ENCODE measurements around the gene AMHR2. TPM values are rescaled to one million over a fixed set of nuclear protein-coding genes. Genes with fewer than 3 reads are reported as not detected.

AMHR2 gene
- total RNA-seq, 1 experiment from 2014 or later: not detected

- BruUV-seq (replicated peaks): no TSS peak
- H3K4me3 Mint-ChIP-seq (ENCODE audit: low read depth, unreplicated experiment): no peak overlapping the region
- H3K4me1 Mint-ChIP-seq (ENCODE audit: low read depth, unreplicated experiment): peaks cover 8% of the 10 kb centered on the region
- no peak overlapping the region for H3K27ac Mint-ChIP-seq (ENCODE audit: unreplicated experiment)
- TF ChIP-seq CTCF (IDR thresholded peaks at IDR 0.05; ENCODE audit: unreplicated experiment): no peak
- H3K9me3 Mint-ChIP-seq (ENCODE audit: low read depth, unreplicated experiment): no peaks in the 10 kb centered on the region
- intact Hi-C loops (cut with micrococcal nuclease; ENCODE audit: unreplicated experiment): no loop called here
- H3K27me3 Mint-ChIP-seq (ENCODE audit: unreplicated experiment): no peaks in the 10 kb centered on the region
- peaks cover 92% of the 10 kb centered on the region for H3K36me3 Mint-ChIP-seq (ENCODE audit: insufficient read depth, unreplicated experiment)
- CTCF ChIA-PET: no interaction called here
- DNase-seq: no peak
Measured at GRCh38 chr12:53462935-53463334, 39.3 kb downstream of the AMHR2 start.

- no peak for TF ChIP-seq CTCF (IDR thresholded peaks at IDR 0.05; ENCODE audit: unreplicated experiment)
- no TSS peak for BruUV-seq (replicated peaks)
- intact Hi-C loops (cut with micrococcal nuclease; ENCODE audit: unreplicated experiment): no loop called here
- CTCF ChIA-PET: no interaction called here
- no peaks in the 10 kb centered on the region for H3K9me3 Mint-ChIP-seq (ENCODE audit: low read depth, unreplicated experiment)
- H3K27me3 Mint-ChIP-seq (ENCODE audit: unreplicated experiment): no peaks in the 10 kb centered on the region
- peaks cover 92% of the 10 kb centered on the region for H3K36me3 Mint-ChIP-seq (ENCODE audit: insufficient read depth, unreplicated experiment)
- H3K4me3 Mint-ChIP-seq (ENCODE audit: low read depth, unreplicated experiment): no peak overlapping the region
- peaks cover 8% of the 10 kb centered on the region for H3K4me1 Mint-ChIP-seq (ENCODE audit: low read depth, unreplicated experiment)
- H3K27ac Mint-ChIP-seq (ENCODE audit: unreplicated experiment): no peak overlapping the region
- no peak for DNase-seq
Measured at GRCh38 chr12:53463802-53464560, 40.3 kb downstream of the AMHR2 start.

- no TSS peak for BruUV-seq (replicated peaks)
- no peaks in the 10 kb centered on the region for H3K9me3 Mint-ChIP-seq (ENCODE audit: low read depth, unreplicated experiment)
- H3K4me1 Mint-ChIP-seq (ENCODE audit: low read depth, unreplicated experiment): peaks cover 8% of the 10 kb centered on the region
- intact Hi-C loops (cut with micrococcal nuclease; ENCODE audit: unreplicated experiment): no loop called here
- H3K27me3 Mint-ChIP-seq (ENCODE audit: unreplicated experiment): no peaks in the 10 kb centered on the region
- H3K36me3 Mint-ChIP-seq (ENCODE audit: insufficient read depth, unreplicated experiment): peaks cover 92% of the 10 kb centered on the region
- TF ChIP-seq CTCF (IDR thresholded peaks at IDR 0.05; ENCODE audit: unreplicated experiment): no peak
- H3K4me3 Mint-ChIP-seq (ENCODE audit: low read depth, unreplicated experiment): no peak overlapping the region
- DNase-seq: no peak
- CTCF ChIA-PET: interaction anchor here (0.7 kb wide), 1 partner anchor 40 kb away, joined by 11 read pairs; no protein-coding TSS in a partner anchor
- H3K27ac Mint-ChIP-seq (ENCODE audit: unreplicated experiment): no peak overlapping the region
Measured at GRCh38 chr12:53464685-53465418, 41.2 kb downstream of the AMHR2 start.

- peaks cover 3% of the 10 kb centered on the region for H3K4me1 Mint-ChIP-seq (ENCODE audit: low read depth, unreplicated experiment)
- H3K36me3 Mint-ChIP-seq (ENCODE audit: insufficient read depth, unreplicated experiment): peaks cover 91% of the 10 kb centered on the region
- H3K27ac Mint-ChIP-seq (ENCODE audit: unreplicated experiment): no peak overlapping the region
- H3K9me3 Mint-ChIP-seq (ENCODE audit: low read depth, unreplicated experiment): no peaks in the 10 kb centered on the region
- H3K4me3 Mint-ChIP-seq (ENCODE audit: low read depth, unreplicated experiment): no peak overlapping the region
- BruUV-seq (replicated peaks): no TSS peak
- intact Hi-C loops (cut with micrococcal nuclease; ENCODE audit: unreplicated experiment): no loop called here
- no peak for DNase-seq
- no peak for TF ChIP-seq CTCF (IDR thresholded peaks at IDR 0.05; ENCODE audit: unreplicated experiment)
- CTCF ChIA-PET: no interaction called here
- H3K27me3 Mint-ChIP-seq (ENCODE audit: unreplicated experiment): no peaks in the 10 kb centered on the region
Measured at GRCh38 chr12:53465679-53466078, 42.0 kb downstream of the AMHR2 start.

Measured in Calu3 (cell line).